GM12864 (cell line): Measurements from ENCODE around the gene VIPR2.
"Not testable (repeated sequence)": the region's sequence is repeated elsewhere in the genome, so short reads cannot be mapped to it uniquely, and the experiment has no call there.

Experiments used
- DNase-seq: peaks from one replicate; pipeline ENCODE4 v3.0.0-alpha.2; 2011; ENCODE audit warnings: low read depth
- H3K4me3 ChIP-seq: 2 replicates; pipeline ENCODE4 v1.5.1; 2011; ENCODE audit warnings: mild to moderate bottlenecking, low read depth, low read length, control low read depth
- CTCF ChIP-seq: IDR thresholded peaks from 2 replicates; pipeline ENCODE4 v1.5.1; 2011; ENCODE audit warnings: low read depth, mild to moderate bottlenecking, moderate library complexity, low read length, control low read depth, inconsistent platforms; ENCODE audit errors: missing control alignments

Gene VIPR2

GRCh38 chr7:159006610-159007130 is 138.0 kb downstream of the VIPR2 start:
- DNase-seq = no peak
- TF ChIP-seq CTCF = no peak
- H3K4me3 ChIP-seq = no peak overlapping the region

- not testable (repeated sequence) for H3K4me3 ChIP-seq, DNase-seq
Observed at GRCh38 chr7:159006022-159006609, 138.6 kb downstream of the VIPR2 start.

GRCh38 chr7:159005618-159006017 is 139.0 kb downstream of the VIPR2 start:
- DNase-seq = no peak
- no peak for TF ChIP-seq CTCF
- H3K4me3 ChIP-seq = no peak overlapping the region

GRCh38 chr7:159004411-159004810 is 140.3 kb downstream of the VIPR2 start:
- TF ChIP-seq CTCF = no peak
- no peak overlapping the region for H3K4me3 ChIP-seq
- no peak for DNase-seq

- no peak overlapping the region for H3K4me3 ChIP-seq
- TF ChIP-seq CTCF = no peak
- DNase-seq = no peak
Observed at GRCh38 chr7:159001811-159002210, 142.9 kb downstream of the VIPR2 start.

- H3K4me3 ChIP-seq = no peak overlapping the region
- TF ChIP-seq CTCF = no peak
- no peak for DNase-seq
Observed at GRCh38 chr7:159000859-159001435, 143.7 kb downstream of the VIPR2 start.

- DNase-seq = no peak
- no peak for TF ChIP-seq CTCF
- no peak overlapping the region for H3K4me3 ChIP-seq
Observed at GRCh38 chr7:159000070-159000469, 144.6 kb downstream of the VIPR2 start.
